ENCODE data around the gene PSPH. TPM values are rescaled to one million over a fixed set of nuclear protein-coding genes. Genes with fewer than 3 reads are reported as not detected.
"Not testable (repeated sequence)": the region's sequence is repeated elsewhere in the genome, so short reads cannot be mapped to it uniquely, and the experiment has no call there.

The PSPH gene
- total RNA-seq, 6 experiments from 2014 or later = 20.3 to 27.1 (median 21.8) TPM

- H3K4me1 Mint-ChIP-seq (ENCODE audit: low read depth) = peaks cover 14% of the 10 kb centered on the region
- TF ChIP-seq, protein P1, sequence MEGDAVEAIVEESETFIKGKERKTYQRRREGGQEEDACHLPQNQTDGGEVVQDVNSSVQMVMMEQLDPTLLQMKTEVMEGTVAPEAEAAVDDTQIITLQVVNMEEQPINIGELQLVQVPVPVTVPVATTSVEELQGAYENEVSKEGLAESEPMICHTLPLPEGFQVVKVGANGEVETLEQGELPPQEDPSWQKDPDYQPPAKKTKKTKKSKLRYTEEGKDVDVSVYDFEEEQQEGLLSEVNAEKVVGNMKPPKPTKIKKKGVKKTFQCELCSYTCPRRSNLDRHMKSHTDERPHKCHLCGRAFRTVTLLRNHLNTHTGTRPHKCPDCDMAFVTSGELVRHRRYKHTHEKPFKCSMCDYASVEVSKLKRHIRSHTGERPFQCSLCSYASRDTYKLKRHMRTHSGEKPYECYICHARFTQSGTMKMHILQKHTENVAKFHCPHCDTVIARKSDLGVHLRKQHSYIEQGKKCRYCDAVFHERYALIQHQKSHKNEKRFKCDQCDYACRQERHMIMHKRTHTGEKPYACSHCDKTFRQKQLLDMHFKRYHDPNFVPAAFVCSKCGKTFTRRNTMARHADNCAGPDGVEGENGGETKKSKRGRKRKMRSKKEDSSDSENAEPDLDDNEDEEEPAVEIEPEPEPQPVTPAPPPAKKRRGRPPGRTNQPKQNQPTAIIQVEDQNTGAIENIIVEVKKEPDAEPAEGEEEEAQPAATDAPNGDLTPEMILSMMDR (IDR thresholded peaks at IDR 0.05) = no peak
- H3K27ac Mint-ChIP-seq = no peak overlapping the region
- H3K4me3 Mint-ChIP-seq = no peak overlapping the region
- DNase-seq = no peak
- peaks cover 4% of the 10 kb centered on the region for H3K36me3 Mint-ChIP-seq (ENCODE audit: low read depth)
- H3K9me3 Mint-ChIP-seq = no peaks in the 10 kb centered on the region
- H3K27me3 Mint-ChIP-seq (ENCODE audit: insufficient read depth) = no peaks in the 10 kb centered on the region
Measured at GRCh38 chr7:56091591-56091990, 40.3 kb upstream of the PSPH start.

GRCh38 chr7:56087445-56087844, 36.2 kb upstream of the PSPH start:
- Mint-ChIP-seq H3K4me3 (no peak overlapping the region), H3K4me1 (ENCODE audit: low read depth) (peaks cover 1% of the 10 kb centered on the region), H3K27ac (no peak overlapping the region), H3K27me3 (ENCODE audit: insufficient read depth) (no peaks in the 10 kb centered on the region; the same call in 1 of the 2 replicates), H3K36me3 (ENCODE audit: low read depth) (no peaks in the 10 kb centered on the region), H3K9me3 (no peaks in the 10 kb centered on the region)
- TF ChIP-seq, protein P1 (IDR thresholded peaks at IDR 0.05) = no peak
- DNase-seq = no peak

DNA sequence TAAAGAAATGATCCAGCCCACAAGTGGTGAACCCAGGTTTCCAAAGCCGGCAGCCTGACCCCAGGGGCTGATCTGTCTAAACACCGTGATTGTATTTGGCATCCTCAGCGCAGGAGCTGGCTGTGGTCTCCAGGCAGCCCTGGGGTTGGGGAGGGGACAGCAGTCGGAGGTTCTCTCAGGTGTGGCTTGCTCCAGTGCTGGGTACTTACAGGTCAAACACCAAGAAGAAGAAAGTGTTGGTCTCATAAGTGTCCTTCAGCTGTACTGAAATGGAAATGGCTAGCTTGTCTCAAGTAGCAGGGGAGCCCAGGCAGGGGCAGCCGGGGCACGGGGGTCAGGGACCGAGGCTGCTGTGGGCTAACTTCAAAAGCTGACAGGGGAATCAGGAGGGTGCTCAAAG, 35.5 kb upstream of the PSPH start:
- Mint-ChIP-seq H3K27me3 (ENCODE audit: insufficient read depth) (no peaks in the 10 kb centered on the region; the same call in 1 of the 2 replicates), H3K4me1 (ENCODE audit: low read depth) (no peaks in the 10 kb centered on the region; the same call in 1 of the 2 replicates), H3K4me3 (no peak overlapping the region), H3K36me3 (ENCODE audit: low read depth) (no peaks in the 10 kb centered on the region; the same call in 1 of the 2 replicates), H3K27ac (no peak overlapping the region; the same call in 1 of the 2 replicates), H3K9me3 (no peaks in the 10 kb centered on the region)
- TF ChIP-seq, protein P1 (IDR thresholded peaks at IDR 0.05) = no peak
- DNase-seq = no peak

DNA sequence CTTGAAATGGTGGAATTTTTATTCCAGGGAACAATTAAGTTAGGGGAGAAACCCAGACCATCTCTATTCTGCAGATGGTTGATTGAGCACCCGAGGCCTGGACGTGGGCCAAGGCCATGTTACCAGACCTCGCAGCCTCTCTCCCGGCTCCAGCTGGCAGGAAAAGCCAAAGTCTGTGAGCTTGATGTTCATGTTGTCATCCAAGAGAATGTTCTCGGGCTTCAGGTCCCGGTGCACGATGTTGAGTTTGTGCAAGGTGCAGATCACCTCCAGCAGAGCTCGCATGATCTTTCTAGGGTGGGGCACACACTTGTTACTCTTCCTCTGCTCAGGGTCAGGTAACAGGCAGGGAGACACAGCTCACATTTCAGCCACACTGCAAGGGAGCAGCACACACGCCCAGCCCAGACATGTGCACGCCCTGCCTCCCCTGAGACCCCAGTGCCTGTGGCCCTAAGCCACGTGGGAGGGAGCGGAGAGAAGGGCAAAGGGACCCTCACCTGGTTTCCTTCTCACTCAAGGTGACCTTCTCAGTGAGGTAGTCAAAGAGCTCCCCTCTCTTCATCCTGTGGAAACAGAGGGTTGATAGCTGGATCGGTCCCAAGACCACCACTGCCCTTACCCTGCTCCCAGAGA, 32.0 kb upstream of the PSPH start:
- Mint-ChIP-seq H3K4me1 (ENCODE audit: low read depth) (peaks cover 12% of the 10 kb centered on the region), H3K9me3 (no peaks in the 10 kb centered on the region), H3K36me3 (ENCODE audit: low read depth) (peaks cover 5% of the 10 kb centered on the region), H3K27ac (no peak overlapping the region), H3K4me3 (no peak overlapping the region), H3K27me3 (ENCODE audit: insufficient read depth) (peaks cover 3% of the 10 kb centered on the region)
- TF ChIP-seq, protein P1 (IDR thresholded peaks at IDR 0.05) = no peak
- no peak for DNase-seq

GRCh38 chr7:56081626-56082340, 30.5 kb upstream of the PSPH start:
- H3K4me3 Mint-ChIP-seq = no peak overlapping the region
- peaks cover 6% of the 10 kb centered on the region for H3K36me3 Mint-ChIP-seq (ENCODE audit: low read depth)
- TF ChIP-seq, protein P1 (IDR thresholded peaks at IDR 0.05) = no peak
- no peak overlapping the region for H3K27ac Mint-ChIP-seq
- peaks cover 14% of the 10 kb centered on the region for H3K4me1 Mint-ChIP-seq (ENCODE audit: low read depth)
- no peak for DNase-seq
- H3K9me3 Mint-ChIP-seq = no peaks in the 10 kb centered on the region
- peaks cover 3% of the 10 kb centered on the region for H3K27me3 Mint-ChIP-seq (ENCODE audit: insufficient read depth)

DNA sequence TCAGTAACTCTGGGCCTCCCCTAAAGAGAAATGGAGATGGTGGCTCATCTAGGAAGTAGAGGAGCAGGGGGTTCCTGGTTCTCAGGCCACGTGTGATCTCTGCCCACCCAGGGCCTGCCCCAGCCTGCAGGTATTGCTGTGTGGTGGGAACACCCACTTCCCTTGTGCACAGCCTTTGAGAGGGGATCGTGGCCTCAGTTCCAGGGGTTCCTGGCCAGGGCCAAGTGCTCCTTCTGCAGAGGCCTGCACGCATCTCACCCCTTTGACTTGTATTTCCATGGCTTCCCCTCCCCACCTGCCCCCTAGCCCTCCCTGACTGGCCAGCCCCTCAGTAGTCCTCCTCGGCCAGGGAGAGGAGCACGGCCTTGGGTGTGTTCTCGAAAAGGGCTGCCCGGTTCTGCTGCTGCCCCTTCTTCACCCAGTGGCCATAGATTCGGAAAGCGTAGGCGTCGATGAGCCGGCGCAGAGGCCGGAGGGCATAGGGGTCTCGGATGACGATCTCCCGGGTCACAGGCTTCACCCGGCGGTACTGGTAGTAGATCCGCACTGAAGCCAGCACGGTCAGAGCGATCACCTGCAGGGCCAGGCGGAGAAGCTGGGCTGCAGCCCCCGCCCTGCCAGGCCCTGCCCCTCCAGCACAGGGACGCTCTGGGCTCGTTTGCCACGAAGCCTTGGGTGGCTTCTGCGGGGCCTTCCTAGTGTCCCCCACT, 29.6 kb upstream of the PSPH start:
- not testable (repeated sequence) for H3K27ac Mint-ChIP-seq; H3K4me3 Mint-ChIP-seq; H3K9me3 Mint-ChIP-seq; DNase-seq; H3K27me3 Mint-ChIP-seq (ENCODE audit: insufficient read depth)
- peaks cover 20% of the 10 kb centered on the region for H3K4me1 Mint-ChIP-seq (ENCODE audit: low read depth)
- H3K36me3 Mint-ChIP-seq (ENCODE audit: low read depth) = peaks cover 11% of the 10 kb centered on the region
